HepG2 (cell line): Measurements from ENCODE around the gene ZNF20. TPM values are rescaled to one million over a fixed set of nuclear protein-coding genes. Genes with fewer than 3 reads are reported as not detected.
A peak's percentile ranks its signal among the peaks of the same experiment; 100 is the strongest.

Experiments
- EED ChIP-seq: sonication (generic); formaldehyde crosslinking; IDR thresholded peaks from 2 replicates; pipeline ENCODE4 v1.5.0; 2020; ENCODE audit warnings: mild to moderate bottlenecking, missing genetic modification reagents
- HDAC2 ChIP-seq: sonication (generic); formaldehyde crosslinking; IDR thresholded peaks from 2 replicates; pipeline ENCODE4 v1.4.0; 2020; ENCODE audit warnings: missing genetic modification reagents
- HNRNPL ChIP-seq: fragments of 200-400 bp; formaldehyde crosslinking; IDR thresholded peaks from 2 replicates; pipeline ENCODE4 v1.6.1; 2017; ENCODE audit warnings: mild to moderate bottlenecking, low read depth, low read length
- HOXA3 ChIP-seq: sonication (generic); formaldehyde crosslinking; IDR thresholded peaks from 2 replicates; pipeline ENCODE4 v1.5.0; 2020; ENCODE audit warnings: missing genetic modification reagents
- IRF1 ChIP-seq: sonication (generic); formaldehyde crosslinking; IDR thresholded peaks from 2 replicates; pipeline ENCODE4 v1.4.0; 2020; ENCODE audit warnings: low read depth, mild to moderate bottlenecking, missing genetic modification reagents
- NCOA2 ChIP-seq: sonication (generic); formaldehyde crosslinking; IDR thresholded peaks from 2 replicates; pipeline ENCODE4 v1.8.0; 2022; ENCODE audit warnings: inconsistent platforms
- PLRG1 ChIP-seq: fragments of 450-650 bp; conservative IDR thresholded peaks from 2 replicates; pipeline ENCODE4 v1.6.1; 2016
- PRPF4 ChIP-seq: fragments of 200-400 bp; formaldehyde crosslinking; IDR thresholded peaks from 2 replicates; pipeline ENCODE4 v1.6.1; 2016; ENCODE audit warnings: low read length, low read depth; ENCODE audit not compliant: poor library complexity, severe bottlenecking
- SIN3B ChIP-seq: fragments of 150-350 bp; IDR thresholded peaks from 2 replicates; pipeline ENCODE4 v1.6.1; 2014; ENCODE audit warnings: low read length
- SMC3 ChIP-seq: IDR thresholded peaks from 2 replicates; pipeline ENCODE4 v1.6.1; 2011; ENCODE audit warnings: low read length, improper control_type of control experiment
- SRSF1 ChIP-seq: fragments of 200-400 bp; formaldehyde crosslinking; optimal IDR thresholded peaks from 2 replicates; pipeline ENCODE3; 2017; ENCODE audit warnings: mild to moderate bottlenecking, low read depth, low read length, moderate library complexity
- TAF15 ChIP-seq: fragments of 200-400 bp; formaldehyde crosslinking; IDR thresholded peaks from one replicate; pipeline ENCODE4 v1.6.1; 2018; ENCODE audit warnings: mild to moderate bottlenecking, low read depth, low read length; ENCODE audit not compliant: poor library complexity, severe bottlenecking
- ZBTB14 ChIP-seq: sonication (generic); formaldehyde crosslinking; IDR thresholded peaks from 2 replicates; pipeline ENCODE4 v1.4.0; 2020; ENCODE audit warnings: missing genetic modification reagents
- ZFX ChIP-seq: sonication (generic); formaldehyde crosslinking; IDR thresholded peaks from 2 replicates; pipeline ENCODE4 v1.4.0; 2020; ENCODE audit warnings: mild to moderate bottlenecking, low read depth, missing genetic modification reagents, moderate library complexity
- ZKSCAN8 ChIP-seq: IDR thresholded peaks from 2 replicates; pipeline ENCODE4 v1.6.1; 2016; ENCODE audit warnings: borderline replicate concordance, missing genetic modification reagents, missing compliant biosample characterization
- ZMYM4 ChIP-seq: sonication (generic); formaldehyde crosslinking; IDR thresholded peaks from 2 replicates; pipeline ENCODE4 v1.8.1; 2023; ENCODE audit warnings: mild to moderate bottlenecking, missing genetic modification reagents
- ZNF329 ChIP-seq: sonication (generic); formaldehyde crosslinking; IDR thresholded peaks from 2 replicates; pipeline ENCODE4 v1.9.0; 2021; ENCODE audit warnings: low read depth, mild to moderate bottlenecking, missing genetic modification reagents
- ZNF432 ChIP-seq: sonication (generic); formaldehyde crosslinking; IDR thresholded peaks from 2 replicates; pipeline ENCODE4 v1.5.0; 2020; ENCODE audit warnings: missing genetic modification reagents, mild to moderate bottlenecking, borderline replicate concordance
- ZNF441 ChIP-seq: sonication (generic); formaldehyde crosslinking; IDR thresholded peaks from 2 replicates; pipeline ENCODE4 v1.7.0; 2021; ENCODE audit warnings: missing genetic modification reagents, borderline replicate concordance
- ZNF512B ChIP-seq: sonication (generic); formaldehyde crosslinking; IDR thresholded peaks from 2 replicates; pipeline ENCODE4 v1.5.1; 2020; ENCODE audit warnings: missing genetic modification reagents, mild to moderate bottlenecking, borderline replicate concordance
- ZNF513 ChIP-seq: sonication (generic); formaldehyde crosslinking; conservative IDR thresholded peaks from 2 replicates; pipeline ENCODE4 v1.5.0; 2020; ENCODE audit warnings: missing genetic modification reagents
- ZNF569 ChIP-seq: sonication (generic); formaldehyde crosslinking; IDR thresholded peaks from 2 replicates; pipeline ENCODE4 v1.5.0; 2020; ENCODE audit warnings: mild to moderate bottlenecking, missing genetic modification reagents, moderate library complexity, borderline replicate concordance
- ZNF572 ChIP-seq: sonication (generic); formaldehyde crosslinking; IDR thresholded peaks from 2 replicates; pipeline ENCODE4 v1.5.1; 2020; ENCODE audit warnings: mild to moderate bottlenecking, missing genetic modification reagents
- ZNF883 ChIP-seq: sonication (generic); formaldehyde crosslinking; IDR thresholded peaks from 2 replicates; pipeline ENCODE4 v1.5.1; 2020; ENCODE audit warnings: mild to moderate bottlenecking, missing genetic modification reagents; ENCODE audit errors: not compliant biosample characterization
- polyA plus RNA-seq, 8 experiments: library from polyadenylated mRNA; depleted of rRNA in 3 of 8; stranded (reverse) in 7 of 8; unstranded in 1 of 8; fragments of >200 nt; fragmentation: Illumina TruSeq in 4 of 8; extraction: Trizol in 4 of 8; gene quantifications; 2 replicates each; pipeline versions ENCODE4 v1.2.1 to v1.2.3, GENCODE V29; 2011 to 2016; ENCODE audit warnings: low read depth in 4 of 8, missing spikeins in 1 of 8, mixed read lengths in 1 of 8; ENCODE audit not compliant: insufficient read depth in 1 of 8
- total RNA-seq, 5 experiments: library from RNA; depleted of rRNA; stranded (reverse); fragments of >200 nt; fragmentation: Illumina TruSeq; extraction: Trizol; gene quantifications; 2 replicates each; pipeline ENCODE4 v1.2.3, GENCODE V29; 2016; ENCODE audit warnings: low read depth in 1 of 5

The ZNF20 gene
- total and polyA plus RNA-seq, 2 of the 13 experiments (the other 11 are each of a cell fraction or from before 2014, with no cell fraction given): 1.6 to 8.0 TPM

- TF ChIP-seq PLRG1 (no peak), SIN3B (no peak), ZNF432 (CRISPR knock-in tag) (no peak), ZNF572 (no peak), ZNF329 (no peak), HNRNPL (no peak), ZBTB14 (no peak), ZNF569 (CRISPR knock-in tag) (0 out of 2 replicates have a peak, but pooled peaks have one; percentile 38), EED (CRISPR knock-in tag) (no peak), ZNF512B (CRISPR knock-in tag) (no peak), ZNF883 (CRISPR knock-in tag) (peak; percentile 45), NCOA2 (no peak), SRSF1 (peak; percentile 40), ZNF441 (no peak), SMC3 (no peak; the same call in 1 of the 2 replicates), ZNF513 (CRISPR knock-in tag) (no peak), PRPF4 (no peak), HOXA3 (peak; percentile 40), ZMYM4 (CRISPR knock-in tag) (peak; percentile 41; the same call in 1 of the 2 replicates), IRF1 (CRISPR knock-in tag) (no peak), ZFX (CRISPR knock-in tag) (peak; percentile 91), HDAC2 (CRISPR knock-in tag) (no peak), TAF15 (no peak), ZKSCAN8 (no peak)
Observed at GRCh38 chr19:12139885-12140544, at the start of gene ZNF20 (continued).
